Measurements from ENCODE around the gene ADGRL2. TPM values are rescaled to one million over a fixed set of nuclear protein-coding genes. Genes with fewer than 3 reads are reported as not detected.

The ADGRL2 gene
- total RNA-seq, 1 experiment from 2014 or later = 34.2 TPM

DNA sequence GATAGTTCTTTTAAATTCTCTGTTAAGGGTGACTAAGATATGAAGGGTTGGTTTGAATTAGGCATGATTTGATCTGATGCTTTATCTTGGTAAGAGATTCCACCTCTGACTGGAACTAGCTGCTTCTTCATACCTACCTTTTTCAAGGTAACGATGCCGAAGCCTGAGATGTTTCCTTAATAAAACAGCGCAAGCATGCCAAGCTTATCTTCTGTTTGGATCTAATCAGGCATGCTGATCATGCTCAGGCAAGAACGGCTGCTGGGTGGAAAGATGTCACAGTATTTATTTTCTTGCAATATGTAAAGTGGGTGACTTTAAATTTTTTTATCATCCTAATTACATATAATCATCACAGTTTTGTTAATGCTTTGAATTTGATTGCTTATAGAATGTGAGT is 148.7 kb downstream of the ADGRL2 start:
- Histone ChIP-seq H3K27ac (ENCODE audit: low read length) (no peak overlapping the region), H3K4me1 (ENCODE audit: control insufficient read depth, insufficient read depth, low read length) (no peaks in the 10 kb centered on the region; the same call in 1 of the 2 replicates), H3K36me3 (ENCODE audit: control insufficient read depth, insufficient read depth, low read length) (no peaks in the 10 kb centered on the region), H3K4me3 (ENCODE audit: low read depth in 2 of 2, low read length in 2 of 2) (no peak overlapping the region), H3K9me3 (ENCODE audit: control insufficient read depth, insufficient read depth, low read depth, low read length) (no peaks in the 10 kb centered on the region), H3K27me3 (ENCODE audit: control insufficient read depth, insufficient read depth, low read length) (no peaks in the 10 kb centered on the region)
- in situ Hi-C loops (cut with HindIII; ENCODE audit: low pct_unique_long_range_greater_than_20kb, low sequenced_read_pairs) = no loop called here
- intact Hi-C loops (cut with micrococcal nuclease; ENCODE audit: unreplicated experiment) = no loop called here
- BruUV-seq (replicated peaks) = no TSS peak
- ATAC-seq (no peak), DNase-seq (ENCODE audit: low read depth, low spot score) (no peak)
- no peak for TF ChIP-seq POLR2AphosphoS5 (IDR thresholded peaks at IDR 0.05; ENCODE audit: low read depth, low read length)
- no peak for TF ChIP-seq TCF7L2 (IDR thresholded peaks at IDR 0.05; ENCODE audit: low read depth, low read length)
- TF ChIP-seq, protein P1, sequence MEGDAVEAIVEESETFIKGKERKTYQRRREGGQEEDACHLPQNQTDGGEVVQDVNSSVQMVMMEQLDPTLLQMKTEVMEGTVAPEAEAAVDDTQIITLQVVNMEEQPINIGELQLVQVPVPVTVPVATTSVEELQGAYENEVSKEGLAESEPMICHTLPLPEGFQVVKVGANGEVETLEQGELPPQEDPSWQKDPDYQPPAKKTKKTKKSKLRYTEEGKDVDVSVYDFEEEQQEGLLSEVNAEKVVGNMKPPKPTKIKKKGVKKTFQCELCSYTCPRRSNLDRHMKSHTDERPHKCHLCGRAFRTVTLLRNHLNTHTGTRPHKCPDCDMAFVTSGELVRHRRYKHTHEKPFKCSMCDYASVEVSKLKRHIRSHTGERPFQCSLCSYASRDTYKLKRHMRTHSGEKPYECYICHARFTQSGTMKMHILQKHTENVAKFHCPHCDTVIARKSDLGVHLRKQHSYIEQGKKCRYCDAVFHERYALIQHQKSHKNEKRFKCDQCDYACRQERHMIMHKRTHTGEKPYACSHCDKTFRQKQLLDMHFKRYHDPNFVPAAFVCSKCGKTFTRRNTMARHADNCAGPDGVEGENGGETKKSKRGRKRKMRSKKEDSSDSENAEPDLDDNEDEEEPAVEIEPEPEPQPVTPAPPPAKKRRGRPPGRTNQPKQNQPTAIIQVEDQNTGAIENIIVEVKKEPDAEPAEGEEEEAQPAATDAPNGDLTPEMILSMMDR (IDR thresholded peaks at IDR 0.05) = no peak
- TF ChIP-seq SIN3A (IDR thresholded peaks at IDR 0.05; ENCODE audit: borderline replicate concordance, insufficient read depth, low read depth, low read length) = no peak
- TF ChIP-seq, protein P2, sequence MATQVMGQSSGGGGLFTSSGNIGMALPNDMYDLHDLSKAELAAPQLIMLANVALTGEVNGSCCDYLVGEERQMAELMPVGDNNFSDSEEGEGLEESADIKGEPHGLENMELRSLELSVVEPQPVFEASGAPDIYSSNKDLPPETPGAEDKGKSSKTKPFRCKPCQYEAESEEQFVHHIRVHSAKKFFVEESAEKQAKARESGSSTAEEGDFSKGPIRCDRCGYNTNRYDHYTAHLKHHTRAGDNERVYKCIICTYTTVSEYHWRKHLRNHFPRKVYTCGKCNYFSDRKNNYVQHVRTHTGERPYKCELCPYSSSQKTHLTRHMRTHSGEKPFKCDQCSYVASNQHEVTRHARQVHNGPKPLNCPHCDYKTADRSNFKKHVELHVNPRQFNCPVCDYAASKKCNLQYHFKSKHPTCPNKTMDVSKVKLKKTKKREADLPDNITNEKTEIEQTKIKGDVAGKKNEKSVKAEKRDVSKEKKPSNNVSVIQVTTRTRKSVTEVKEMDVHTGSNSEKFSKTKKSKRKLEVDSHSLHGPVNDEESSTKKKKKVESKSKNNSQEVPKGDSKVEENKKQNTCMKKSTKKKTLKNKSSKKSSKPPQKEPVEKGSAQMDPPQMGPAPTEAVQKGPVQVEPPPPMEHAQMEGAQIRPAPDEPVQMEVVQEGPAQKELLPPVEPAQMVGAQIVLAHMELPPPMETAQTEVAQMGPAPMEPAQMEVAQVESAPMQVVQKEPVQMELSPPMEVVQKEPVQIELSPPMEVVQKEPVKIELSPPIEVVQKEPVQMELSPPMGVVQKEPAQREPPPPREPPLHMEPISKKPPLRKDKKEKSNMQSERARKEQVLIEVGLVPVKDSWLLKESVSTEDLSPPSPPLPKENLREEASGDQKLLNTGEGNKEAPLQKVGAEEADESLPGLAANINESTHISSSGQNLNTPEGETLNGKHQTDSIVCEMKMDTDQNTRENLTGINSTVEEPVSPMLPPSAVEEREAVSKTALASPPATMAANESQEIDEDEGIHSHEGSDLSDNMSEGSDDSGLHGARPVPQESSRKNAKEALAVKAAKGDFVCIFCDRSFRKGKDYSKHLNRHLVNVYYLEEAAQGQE (IDR thresholded peaks at IDR 0.05; ENCODE audit: insufficient read depth in 1 of 2, low read depth in 2 of 2, low read length in 1 of 2) = no peak
- POLR2A ChIA-PET = no interaction called here
- CTCF ChIA-PET = no interaction called here

DNA sequence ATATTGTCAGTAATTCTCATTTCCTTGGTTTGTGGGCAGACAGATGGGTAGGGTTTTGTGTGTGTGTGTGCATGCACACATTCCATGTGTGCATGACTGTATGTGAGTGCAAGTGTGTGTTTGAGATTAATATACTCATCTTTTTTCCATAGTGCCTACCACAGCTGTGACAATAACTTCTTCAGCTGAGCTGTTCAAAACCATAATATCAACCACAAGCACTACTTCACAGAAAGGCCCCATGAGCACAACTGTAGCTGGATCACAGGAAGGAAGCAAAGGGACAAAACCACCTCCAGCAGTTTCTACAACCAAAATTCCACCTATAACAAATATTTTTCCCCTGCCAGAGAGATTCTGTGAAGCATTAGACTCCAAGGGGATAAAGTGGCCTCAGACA is 149.3 kb downstream of the ADGRL2 start:
- Histone ChIP-seq H3K36me3 (ENCODE audit: control insufficient read depth, insufficient read depth, low read length) (no peaks in the 10 kb centered on the region), H3K9me3 (ENCODE audit: control insufficient read depth, insufficient read depth, low read depth, low read length) (no peaks in the 10 kb centered on the region), H3K4me1 (ENCODE audit: control insufficient read depth, insufficient read depth, low read length) (no peaks in the 10 kb centered on the region; the same call in 1 of the 2 replicates), H3K27ac (ENCODE audit: low read length) (no peak overlapping the region), H3K27me3 (ENCODE audit: control insufficient read depth, insufficient read depth, low read length) (no peaks in the 10 kb centered on the region), H3K4me3 (ENCODE audit: low read depth in 2 of 2, low read length in 2 of 2) (no peak overlapping the region)
- CTCF ChIA-PET = no interaction called here
- POLR2A ChIA-PET = no interaction called here
- TF ChIP-seq, protein P2 (IDR thresholded peaks at IDR 0.05; ENCODE audit: insufficient read depth in 1 of 2, low read depth in 2 of 2, low read length in 1 of 2) = no peak
- TF ChIP-seq, protein P1 (IDR thresholded peaks at IDR 0.05) = no peak
- no peak for TF ChIP-seq SIN3A (IDR thresholded peaks at IDR 0.05; ENCODE audit: borderline replicate concordance, insufficient read depth, low read depth, low read length)
- ATAC-seq (no peak), DNase-seq (ENCODE audit: low read depth, low spot score) (no peak)
- intact Hi-C loops (cut with micrococcal nuclease; ENCODE audit: unreplicated experiment) = no loop called here
- no TSS peak for BruUV-seq (replicated peaks)
- in situ Hi-C loops (cut with HindIII; ENCODE audit: low pct_unique_long_range_greater_than_20kb, low sequenced_read_pairs) = no loop called here
